Left renal cortex interstitium (tissue), 4 donors: ENCODE results near the gene USP5. TPM values are rescaled to one million over a fixed set of nuclear protein-coding genes. Genes with fewer than 3 reads are reported as not detected.

Experiments
- DNase-seq, 4 donors: peaks; one replicate each; pipeline ENCODE4 v3.0.0-alpha.2; 2013; ENCODE audit warnings: low read depth in 4 of 4, low spot score in 2 of 4, missing footprints in 1 of 4
- polyA plus RNA-seq, 4 donors: library from polyadenylated mRNA; unstranded; fragments of 120-200 nt; gene quantifications; one replicate each; pipeline ENCODE4 v1.2.1, GENCODE V29; 2013; ENCODE audit not compliant: insufficient read length in 4 of 4

Gene USP5
- polyA plus RNA-seq, 4 donors: 58.3 to 73.3 (median 62.3) TPM

GRCh38 chr12:6839482-6840201, 12.3 kb upstream of the USP5 start:
- no peak for DNase-seq

- no peak for DNase-seq
Measured at GRCh38 chr12:6840330-6840729, 11.6 kb upstream of the USP5 start.

- DNase-seq: no peak
Measured at GRCh38 chr12:6840761-6841515, 11.0 kb upstream of the USP5 start, which contains the start of gene GNB3. TSS of gene GNB3 (plus strand) at chr12:6840925. CDS start at chr12:6841288, 363 bp downstream.

- DNase-seq: no peak
Measured at GRCh38 chr12:6842075-6842474, 9.9 kb upstream of the USP5 start.

GRCh38 chr12:6843118-6843902, 8.6 kb upstream of the USP5 start:
- DNase-seq: no peak

GRCh38 chr12:6845395-6845794, 6.6 kb upstream of the USP5 start:
- no peak for DNase-seq

- DNase-seq: no peak
Measured at GRCh38 chr12:6846316-6846869, 5.6 kb upstream of the USP5 start.

GRCh38 chr12:6847676-6848075, 4.3 kb upstream of the USP5 start:
- no peak for DNase-seq

- no peak for DNase-seq
Measured at GRCh38 chr12:6849427-6849826, 2.5 kb upstream of the USP5 start.

GRCh38 chr12:6849976-6850560, 1.9 kb upstream of the USP5 start:
- DNase-seq: no peak

GRCh38 chr12:6850796-6851152, 1.2 kb upstream of the USP5 start:
- no peak for DNase-seq

GRCh38 chr12:6851153-6851920, 613 bp upstream of the USP5 start, which contains the start of gene CDCA3:
TSS of gene CDCA3 (minus strand) at chr12:6851286. CDS start at chr12:6850952, 334 bp downstream.
- peak in 2 of 4 donors; percentile 87 to 94 for DNase-seq

GRCh38 chr12:6852651-6853354, 853 bp downstream of the USP5 start:
- DNase-seq: no peak

- no peak for DNase-seq
Measured at GRCh38 chr12:6853626-6854025, 1.7 kb downstream of the USP5 start.

- DNase-seq: no peak
Measured at GRCh38 chr12:6854036-6854435, 2.1 kb downstream of the USP5 start.

- DNase-seq: no peak
Measured at GRCh38 chr12:6855322-6855721, 3.4 kb downstream of the USP5 start.

GRCh38 chr12:6858799-6859198, 6.8 kb downstream of the USP5 start:
- no peak for DNase-seq

- no peak for DNase-seq
Measured at GRCh38 chr12:6860116-6860515, 8.2 kb downstream of the USP5 start.

- DNase-seq: no peak
Measured at GRCh38 chr12:6860942-6861341, 9.0 kb downstream of the USP5 start.
